SU-DHL-6 (cell line): Measurements from ENCODE around the gene SPRR5.

Experiments
- H2AFZ ChIP-seq: fragments of 200-600 bp; sonication (generic); 2 replicates; pipeline ENCODE4 v1.6.1; 2014; ENCODE audit warnings: low read depth, mild to moderate bottlenecking, moderate library complexity, mixed read lengths, antibody characterized with exemption, low read length; ENCODE audit not compliant: severe bottlenecking
- H3F3A ChIP-seq: fragments of 200-600 bp; shearing (Covaris generic); 2 replicates; pipeline ENCODE4 v1.6.0; 2016; ENCODE audit warnings: antibody characterized with exemption, mild to moderate bottlenecking; ENCODE audit not compliant: insufficient read depth
- H3K27ac ChIP-seq: fragments of 200-600 bp; sonication (generic); 2 replicates; pipeline ENCODE4 v1.5.1; 2016; ENCODE audit warnings: low read depth, mild to moderate bottlenecking, low read length, moderate library complexity, mixed read lengths
- H3K27me3 ChIP-seq: fragments of 200-600 bp; sonication (generic), shearing (Covaris generic); 2 replicates; pipeline ENCODE4 v1.6.0; 2014; ENCODE audit warnings: mild to moderate bottlenecking, low read length
- H3K36me3 ChIP-seq: fragments of 200-600 bp; sonication (generic); 2 replicates; pipeline ENCODE4 v1.6.1; 2014; ENCODE audit warnings: mild to moderate bottlenecking, low read length, mixed read lengths
- H3K4me2 ChIP-seq: fragments of 300-600, 200-600 bp; shearing (Covaris generic), sonication (generic); 2 replicates; pipeline ENCODE4 v1.6.0; 2014; ENCODE audit warnings: low read length, low read depth, mild to moderate bottlenecking; ENCODE audit not compliant: poor library complexity, severe bottlenecking
- H3K4me3 ChIP-seq: fragments of 200-600 bp; sonication (generic); 2 replicates; pipeline ENCODE4 v1.5.1; 2014; ENCODE audit warnings: antibody characterized with exemption, low read length, mild to moderate bottlenecking, mixed read lengths; ENCODE audit not compliant: insufficient read depth, poor library complexity, severe bottlenecking
- H3K79me2 ChIP-seq: fragments of 200-600 bp; sonication (generic); 2 replicates; pipeline ENCODE4 v1.6.1; 2014; ENCODE audit warnings: mild to moderate bottlenecking, low read length, moderate library complexity; ENCODE audit not compliant: insufficient read depth
- H3K9ac ChIP-seq: fragments of 200-600 bp; sonication (generic); 2 replicates; pipeline ENCODE4 v1.7.0; 2014; ENCODE audit warnings: mild to moderate bottlenecking, low read length
- H3K9me2 ChIP-seq: fragments of 200-600 bp; sonication (generic); replicated peaks from 2 replicates; pipeline ENCODE4 v1.6.1; 2014; ENCODE audit warnings: low read length; ENCODE audit not compliant: insufficient read depth
- H3K9me3 ChIP-seq: fragments of 200-600 bp; sonication (generic); 2 replicates; pipeline ENCODE4 v1.6.1; 2014; ENCODE audit warnings: low read length, mixed read lengths; ENCODE audit not compliant: insufficient read depth
- H4K20me1 ChIP-seq: fragments of 200-600 bp; sonication (generic); 2 replicates; pipeline ENCODE4 v1.6.1; 2014; ENCODE audit warnings: low read depth, mild to moderate bottlenecking, antibody characterized with exemption, low read length, moderate library complexity, mixed read lengths
- EZH2phosphoT487 ChIP-seq: fragments of 200-600 bp; sonication (generic), shearing (Covaris generic); conservative IDR thresholded peaks from 2 replicates; pipeline ENCODE4 v1.6.1; 2018; ENCODE audit warnings: mild to moderate bottlenecking, antibody characterized with exemption, low read length, moderate library complexity, mixed read lengths
- TF ChIP-seq, protein P1 (sequence below): fragments of 200-600 bp; sonication (generic); IDR thresholded peaks from one replicate; pipeline ENCODE4 v1.5.1; 2017; ENCODE audit warnings: antibody characterized with exemption, mild to moderate bottlenecking, low read length, moderate library complexity; ENCODE audit not compliant: insufficient read depth, poor library complexity, severe bottlenecking

The SPRR5 gene

DNA sequence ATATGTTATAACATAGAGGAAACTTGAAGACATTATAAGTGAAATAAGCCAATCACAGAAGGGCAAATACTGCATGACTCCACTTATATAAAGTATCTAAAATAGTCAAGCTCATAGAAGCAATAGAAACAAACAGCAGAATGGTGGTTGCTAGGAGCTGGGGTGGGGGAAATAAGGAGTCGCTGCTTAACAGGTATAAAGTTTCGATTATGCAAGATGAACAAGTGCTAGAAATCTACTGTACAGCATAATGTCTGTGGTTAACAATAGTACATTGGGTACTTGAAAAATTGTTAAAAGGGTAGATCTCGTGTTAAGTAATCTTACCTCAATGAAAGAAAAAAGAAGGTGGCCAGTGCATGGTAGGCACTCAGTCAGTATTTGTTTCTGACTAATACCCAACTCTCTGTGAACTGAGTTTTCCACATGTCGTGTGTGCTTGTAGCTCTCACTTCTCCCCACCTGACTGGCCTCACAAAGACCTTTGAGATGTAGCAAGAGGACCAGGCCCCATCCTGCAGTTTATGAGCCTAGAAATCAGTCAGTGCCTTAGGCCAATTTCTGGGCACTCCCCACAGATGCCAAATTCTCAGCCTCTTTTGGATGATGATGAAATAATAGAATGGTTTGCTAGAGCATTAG lies 14.7 kb upstream of the SPRR5 start:
- no peaks in the 10 kb centered on the region for H3K79me2 ChIP-seq
- H3K4me2 ChIP-seq = no peak overlapping the region
- H3F3A ChIP-seq = no peaks in the 10 kb centered on the region
- no peak for TF ChIP-seq EZH2phosphoT487
- TF ChIP-seq, protein P1, sequence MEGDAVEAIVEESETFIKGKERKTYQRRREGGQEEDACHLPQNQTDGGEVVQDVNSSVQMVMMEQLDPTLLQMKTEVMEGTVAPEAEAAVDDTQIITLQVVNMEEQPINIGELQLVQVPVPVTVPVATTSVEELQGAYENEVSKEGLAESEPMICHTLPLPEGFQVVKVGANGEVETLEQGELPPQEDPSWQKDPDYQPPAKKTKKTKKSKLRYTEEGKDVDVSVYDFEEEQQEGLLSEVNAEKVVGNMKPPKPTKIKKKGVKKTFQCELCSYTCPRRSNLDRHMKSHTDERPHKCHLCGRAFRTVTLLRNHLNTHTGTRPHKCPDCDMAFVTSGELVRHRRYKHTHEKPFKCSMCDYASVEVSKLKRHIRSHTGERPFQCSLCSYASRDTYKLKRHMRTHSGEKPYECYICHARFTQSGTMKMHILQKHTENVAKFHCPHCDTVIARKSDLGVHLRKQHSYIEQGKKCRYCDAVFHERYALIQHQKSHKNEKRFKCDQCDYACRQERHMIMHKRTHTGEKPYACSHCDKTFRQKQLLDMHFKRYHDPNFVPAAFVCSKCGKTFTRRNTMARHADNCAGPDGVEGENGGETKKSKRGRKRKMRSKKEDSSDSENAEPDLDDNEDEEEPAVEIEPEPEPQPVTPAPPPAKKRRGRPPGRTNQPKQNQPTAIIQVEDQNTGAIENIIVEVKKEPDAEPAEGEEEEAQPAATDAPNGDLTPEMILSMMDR = no peak
- H4K20me1 ChIP-seq = no peaks in the 10 kb centered on the region
- H3K9me3 ChIP-seq = no peaks in the 10 kb centered on the region
- no peak overlapping the region for H3K27ac ChIP-seq
- no peak overlapping the region for H2AFZ ChIP-seq
- H3K36me3 ChIP-seq = no peaks in the 10 kb centered on the region
- H3K4me3 ChIP-seq = no peak overlapping the region
- no peak overlapping the region for H3K9ac ChIP-seq
- H3K27me3 ChIP-seq = no peaks in the 10 kb centered on the region
- no peaks in the 10 kb centered on the region for H3K9me2 ChIP-seq

DNA sequence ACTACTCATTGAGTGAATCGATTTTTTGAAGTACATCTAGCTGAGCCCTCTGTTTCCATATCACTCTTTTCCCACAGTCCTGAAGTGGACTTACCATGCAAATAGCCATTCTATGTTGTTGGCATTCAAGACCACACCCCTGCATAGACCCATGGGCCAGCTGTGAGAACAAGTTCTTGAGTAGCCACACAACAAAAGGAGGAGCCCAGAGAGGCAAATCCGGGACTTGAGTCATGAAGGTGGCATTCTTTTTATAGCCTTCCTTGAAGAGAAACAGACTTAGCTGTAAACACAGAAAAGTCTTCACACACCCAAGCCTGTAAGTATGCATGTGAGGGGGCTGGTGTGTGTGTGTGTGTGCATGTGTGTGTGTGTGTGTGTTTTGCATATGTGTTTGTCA lies 13.8 kb upstream of the SPRR5 start:
- Histone ChIP-seq H3K4me2 (no peak overlapping the region), H3F3A (no peaks in the 10 kb centered on the region), H2AFZ (no peak overlapping the region), H3K27me3 (no peaks in the 10 kb centered on the region), H4K20me1 (no peaks in the 10 kb centered on the region), H3K36me3 (no peaks in the 10 kb centered on the region), H3K79me2 (no peaks in the 10 kb centered on the region), H3K4me3 (no peak overlapping the region), H3K9me2 (no peaks in the 10 kb centered on the region), H3K9me3 (no peaks in the 10 kb centered on the region), H3K9ac (no peak overlapping the region), H3K27ac (no peak overlapping the region)
- no peak for TF ChIP-seq EZH2phosphoT487
- TF ChIP-seq, protein P1 = no peak

DNA sequence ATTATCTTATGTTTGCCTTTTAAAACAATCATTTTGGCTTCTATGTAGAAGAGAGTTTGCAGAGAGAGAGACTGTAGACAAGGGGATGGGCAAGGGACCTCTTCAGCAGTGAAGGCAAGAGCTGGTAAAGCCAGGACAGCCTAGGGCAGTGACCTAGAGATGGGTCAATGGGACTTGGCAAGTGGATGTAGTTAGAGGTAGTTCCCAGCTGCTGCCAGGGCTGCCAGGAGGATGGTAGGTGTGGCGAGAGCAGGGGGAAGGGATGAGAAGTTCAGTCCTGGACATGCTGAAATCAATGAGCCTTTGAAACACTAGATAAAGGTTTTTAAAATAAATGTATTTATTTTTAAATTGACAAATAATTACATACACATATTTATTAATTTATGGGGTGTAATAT lies 6.4 kb upstream of the SPRR5 start:
- Histone ChIP-seq H3F3A (no peaks in the 10 kb centered on the region), H4K20me1 (no peaks in the 10 kb centered on the region), H3K4me3 (no peak overlapping the region), H3K9ac (no peak overlapping the region), H2AFZ (no peak overlapping the region), H3K79me2 (no peaks in the 10 kb centered on the region), H3K36me3 (no peaks in the 10 kb centered on the region), H3K4me2 (no peak overlapping the region), H3K27ac (no peak overlapping the region), H3K9me2 (no peaks in the 10 kb centered on the region), H3K27me3 (no peaks in the 10 kb centered on the region), H3K9me3 (no peaks in the 10 kb centered on the region)
- TF ChIP-seq, protein P1 = no peak
- TF ChIP-seq EZH2phosphoT487 = no peak
